ENCODE results near the gene RCSD1. TPM values are rescaled to one million over a fixed set of nuclear protein-coding genes. Genes with fewer than 3 reads are reported as not detected.
A peak's percentile ranks its signal among the peaks of the same experiment; 100 is the strongest.

Gene RCSD1, protein sequence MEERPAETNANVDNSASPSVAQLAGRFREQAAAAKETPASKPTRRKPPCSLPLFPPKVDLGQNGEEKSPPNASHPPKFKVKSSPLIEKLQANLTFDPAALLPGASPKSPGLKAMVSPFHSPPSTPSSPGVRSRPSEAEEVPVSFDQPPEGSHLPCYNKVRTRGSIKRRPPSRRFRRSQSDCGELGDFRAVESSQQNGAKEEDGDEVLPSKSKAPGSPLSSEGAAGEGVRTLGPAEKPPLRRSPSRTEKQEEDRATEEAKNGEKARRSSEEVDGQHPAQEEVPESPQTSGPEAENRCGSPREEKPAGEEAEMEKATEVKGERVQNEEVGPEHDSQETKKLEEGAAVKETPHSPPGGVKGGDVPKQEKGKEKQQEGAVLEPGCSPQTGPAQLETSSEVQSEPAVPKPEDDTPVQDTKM
- 100 to 1,000 TPM; 124 to 129 TPM for total RNA-seq
- 100 to 1,000 TPM; 163 to 173 TPM for polyA plus RNA-seq

DNA sequence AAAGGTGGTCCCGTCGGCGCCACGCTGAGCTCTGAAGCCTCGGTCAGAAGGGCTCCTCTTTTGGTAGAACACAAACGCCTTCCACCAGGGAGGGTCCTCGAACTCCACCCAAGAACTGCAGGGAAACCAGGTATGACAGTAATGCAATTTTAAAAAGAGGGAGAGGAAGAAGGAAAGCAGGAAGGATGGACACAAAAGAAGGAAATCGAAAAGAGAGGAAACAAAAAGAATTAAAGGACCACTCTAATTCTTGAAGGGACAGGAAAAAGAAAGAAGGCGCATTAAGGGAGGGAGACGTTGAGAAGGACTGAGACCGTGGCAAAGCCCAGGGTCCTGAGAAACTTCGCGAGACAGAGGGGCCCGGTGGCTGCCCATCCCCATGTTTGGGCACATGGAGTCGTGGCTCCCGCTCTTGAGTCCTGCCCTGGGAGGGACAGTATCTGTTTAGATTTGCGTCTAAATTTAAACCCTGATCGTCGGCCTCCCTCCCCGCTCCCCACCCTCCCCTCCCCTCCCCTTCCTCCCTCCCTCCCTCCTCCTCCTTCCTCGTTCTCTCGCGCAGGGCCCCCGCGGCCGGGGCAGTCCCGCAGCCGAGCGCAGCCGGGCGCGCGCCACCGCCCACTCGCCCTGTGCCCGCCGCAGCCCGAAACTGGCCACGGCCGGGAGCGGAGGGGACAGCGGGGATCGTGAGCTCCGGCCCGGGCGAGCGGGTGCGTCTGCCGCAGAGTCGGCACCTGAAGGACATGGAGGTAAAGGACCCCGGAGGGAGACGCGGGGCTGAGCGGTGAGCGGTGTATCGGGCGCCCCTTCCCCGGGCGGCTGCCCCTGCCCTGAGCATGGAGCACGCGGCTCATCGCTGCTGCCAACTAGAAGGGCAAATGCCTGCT lies at the start of gene RCSD1:
Gene RCSD1, plus strand, starts transcription at position 552 of the 887 bp plus-strand sequence. Its CDS starts 192 bp downstream, at position 744.
- peak within 1 kb of the TSS; percentile 94 to 100 (median 97) for H3K27ac Mint-ChIP-seq
- peak within 1 kb of the TSS; percentile 90 for H3K27ac ChIP-seq (ENCODE audit: low read depth, low read length)
- ChIA-PET POLR2A (ENCODE audit: partially characterized antibody) (interaction anchor here (0.6 to 13.5 kb wide), 9 partner anchors 7 to 306 kb away, joined by 3 to 255 read pairs (median 33); partner anchors contain the start of gene DCAF6), CTCF (ENCODE audit: partially characterized antibody) (interaction anchor here (0.8 to 15.4 kb wide), 8 partner anchors 7 to 410 kb away, joined by 3 to 406 read pairs (median 16); partner anchors contain the start of gene POU2F1)
- H3K36me3 Mint-ChIP-seq = peaks cover 20 to 46% of the 10 kb centered on the region in 2 donors
- H3K9me3 Mint-ChIP-seq = peaks cover 0 to 10% (median 7%) of the 10 kb centered on the region in 8 donors
- H3K36me3 ChIP-seq (ENCODE audit: insufficient read depth, low read length) = peaks cover 7% of the 10 kb centered on the region
- H3K9me3 ChIP-seq (ENCODE audit: control insufficient read depth in 1 of 2, low read length in 2 of 2) = no peaks in the 10 kb centered on the region
- H3K4me1 ChIP-seq (ENCODE audit: insufficient read depth, low read length) = peaks cover 75% of the 10 kb centered on the region
- H3K4me3 ChIP-seq (ENCODE audit: low read length in 2 of 2) = peak within 1 kb of the TSS; percentile 82 to 94
- H3K4me1 Mint-ChIP-seq = peaks cover 57 to 89% (median 65%) of the 10 kb centered on the region in 4 donors
- DNase-seq = peak; percentile 35 to 65 (median 45)
- no peaks in the 10 kb centered on the region for H3K27me3 ChIP-seq (ENCODE audit: insufficient read depth, low read length)
- peak within 1 kb of the TSS; percentile 93 to 100 (median 96) for H3K4me3 Mint-ChIP-seq
- H3K27me3 Mint-ChIP-seq = no peaks in the 10 kb centered on the region
- intact Hi-C loops (cut with micrococcal nuclease) = loop anchor here (1.0 to 5.0 kb wide), 5 partner anchors 29 to 408 kb away; partner anchors contain the start of genes DCAF6, MPC2 and POU2F1

GRCh38 chr1:167582064-167582463 lies 48.0 kb upstream of the RCSD1 start:
- CTCF ChIA-PET (ENCODE audit: partially characterized antibody) = no interaction called here
- no peaks in the 10 kb centered on the region for H3K4me1 Mint-ChIP-seq
- Histone ChIP-seq H3K27ac (ENCODE audit: low read depth, low read length) (no peak overlapping the region), H3K9me3 (ENCODE audit: control insufficient read depth in 1 of 2, low read length in 2 of 2) (no peaks in the 10 kb centered on the region), H3K4me1 (ENCODE audit: insufficient read depth, low read length) (no peaks in the 10 kb centered on the region), H3K4me3 (ENCODE audit: low read length in 2 of 2) (no peak overlapping the region), H3K27me3 (ENCODE audit: insufficient read depth, low read length) (no peaks in the 10 kb centered on the region), H3K36me3 (ENCODE audit: insufficient read depth, low read length) (no peaks in the 10 kb centered on the region)
- H3K27me3 Mint-ChIP-seq = peaks cover 0 to 6% of the 10 kb centered on the region in 2 donors
- no peak overlapping the region for H3K27ac Mint-ChIP-seq
- POLR2A ChIA-PET (ENCODE audit: partially characterized antibody) = no interaction called here
- no peaks in the 10 kb centered on the region for H3K36me3 Mint-ChIP-seq
- no peaks in the 10 kb centered on the region for H3K9me3 Mint-ChIP-seq
- intact Hi-C loops (cut with micrococcal nuclease) = no loop called here
- DNase-seq = no peak
- H3K4me3 Mint-ChIP-seq = no peak overlapping the region

DNA sequence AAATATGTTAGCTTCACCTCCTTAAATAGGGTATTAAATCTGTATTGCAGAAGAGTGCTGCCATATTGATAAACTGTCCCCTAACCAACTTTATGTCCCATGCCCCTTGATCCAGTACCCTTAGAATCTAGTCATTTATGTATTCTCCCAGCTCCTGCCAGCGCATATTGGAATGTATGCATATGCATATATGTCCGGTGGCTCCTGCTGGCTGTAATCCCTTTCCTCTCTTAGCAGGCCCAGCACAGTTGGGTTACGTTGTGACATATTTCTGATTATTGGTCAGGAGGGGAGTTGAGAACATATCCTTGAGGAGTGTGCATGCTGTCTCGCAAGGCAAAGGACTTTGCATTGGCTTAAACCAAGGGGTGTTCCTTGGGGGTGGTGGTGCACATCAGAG lies 47.3 kb upstream of the RCSD1 start:
- CTCF ChIA-PET (ENCODE audit: partially characterized antibody) = no interaction called here
- Histone ChIP-seq H3K27me3 (ENCODE audit: insufficient read depth, low read length) (no peaks in the 10 kb centered on the region), H3K4me3 (ENCODE audit: low read length in 2 of 2) (no peak overlapping the region), H3K27ac (ENCODE audit: low read depth, low read length) (no peak overlapping the region), H3K9me3 (ENCODE audit: control insufficient read depth in 1 of 2, low read length in 2 of 2) (no peaks in the 10 kb centered on the region), H3K4me1 (ENCODE audit: insufficient read depth, low read length) (no peaks in the 10 kb centered on the region), H3K36me3 (ENCODE audit: insufficient read depth, low read length) (no peaks in the 10 kb centered on the region)
- POLR2A ChIA-PET (ENCODE audit: partially characterized antibody) = no interaction called here
- intact Hi-C loops (cut with micrococcal nuclease) = no loop called here
- H3K27ac Mint-ChIP-seq = no peak overlapping the region
- no peaks in the 10 kb centered on the region for H3K36me3 Mint-ChIP-seq
- DNase-seq = no peak
- H3K4me1 Mint-ChIP-seq = no peaks in the 10 kb centered on the region
- no peaks in the 10 kb centered on the region for H3K9me3 Mint-ChIP-seq
- peaks cover 0 to 5% of the 10 kb centered on the region in 2 donors for H3K27me3 Mint-ChIP-seq
- H3K4me3 Mint-ChIP-seq = no peak overlapping the region

GRCh38 chr1:167584581-167584980 lies 45.5 kb upstream of the RCSD1 start:
- H3K36me3 Mint-ChIP-seq = no peaks in the 10 kb centered on the region
- H3K27ac ChIP-seq (ENCODE audit: low read depth, low read length) = no peak overlapping the region
- POLR2A ChIA-PET (ENCODE audit: partially characterized antibody) = no interaction called here
- no peaks in the 10 kb centered on the region for H3K4me1 ChIP-seq (ENCODE audit: insufficient read depth, low read length)
- H3K27ac Mint-ChIP-seq = no peak overlapping the region
- H3K27me3 ChIP-seq (ENCODE audit: insufficient read depth, low read length) = no peaks in the 10 kb centered on the region
- no peak overlapping the region for H3K4me3 ChIP-seq (ENCODE audit: low read length in 2 of 2)
- intact Hi-C loops (cut with micrococcal nuclease) = no loop called here
- DNase-seq = no peak
- CTCF ChIA-PET (ENCODE audit: partially characterized antibody) = interaction anchor here (1.0 to 1.1 kb wide), 2 partner anchors 35 to 103 kb away, joined by 3 read pairs; no protein-coding TSS in a partner anchor
- H3K9me3 Mint-ChIP-seq = no peaks in the 10 kb centered on the region
- no peaks in the 10 kb centered on the region for H3K36me3 ChIP-seq (ENCODE audit: insufficient read depth, low read length)
- H3K27me3 Mint-ChIP-seq = peaks cover 0 to 2% of the 10 kb centered on the region in 2 donors
- H3K9me3 ChIP-seq (ENCODE audit: control insufficient read depth in 1 of 2, low read length in 2 of 2) = no peaks in the 10 kb centered on the region
- no peak overlapping the region for H3K4me3 Mint-ChIP-seq
- no peaks in the 10 kb centered on the region for H3K4me1 Mint-ChIP-seq

GRCh38 chr1:167587342-167587741 lies 42.7 kb upstream of the RCSD1 start:
- ChIA-PET CTCF (ENCODE audit: partially characterized antibody) (interaction anchor here (1.3 kb wide), 1 partner anchor 13 kb away, joined by 4 read pairs; no protein-coding TSS in a partner anchor), POLR2A (ENCODE audit: partially characterized antibody) (no interaction called here)
- no peaks in the 10 kb centered on the region for H3K4me1 Mint-ChIP-seq
- H3K9me3 ChIP-seq (ENCODE audit: control insufficient read depth in 1 of 2, low read length in 2 of 2) = no peaks in the 10 kb centered on the region
- no peak overlapping the region for H3K4me3 Mint-ChIP-seq
- no peak overlapping the region for H3K27ac ChIP-seq (ENCODE audit: low read depth, low read length)
- no peaks in the 10 kb centered on the region for H3K36me3 Mint-ChIP-seq
- H3K4me1 ChIP-seq (ENCODE audit: insufficient read depth, low read length) = no peaks in the 10 kb centered on the region
- no peak overlapping the region for H3K4me3 ChIP-seq (ENCODE audit: low read length in 2 of 2)
- H3K27me3 ChIP-seq (ENCODE audit: insufficient read depth, low read length) = no peaks in the 10 kb centered on the region
- intact Hi-C loops (cut with micrococcal nuclease) = no loop called here
- DNase-seq = no peak
- H3K27ac Mint-ChIP-seq = no peak overlapping the region
- H3K27me3 Mint-ChIP-seq = peaks cover 0 to 3% of the 10 kb centered on the region in 2 donors
- H3K9me3 Mint-ChIP-seq = peaks cover 0 to under 1% (median 0%) of the 10 kb centered on the region in 8 donors
- H3K36me3 ChIP-seq (ENCODE audit: insufficient read depth, low read length) = no peaks in the 10 kb centered on the region

GRCh38 chr1:167587872-167588271 lies 42.2 kb upstream of the RCSD1 start:
- intact Hi-C loops (cut with micrococcal nuclease) = no loop called here
- Histone ChIP-seq H3K4me1 (ENCODE audit: insufficient read depth, low read length) (no peaks in the 10 kb centered on the region), H3K36me3 (ENCODE audit: insufficient read depth, low read length) (no peaks in the 10 kb centered on the region), H3K27ac (ENCODE audit: low read depth, low read length) (no peak overlapping the region), H3K27me3 (ENCODE audit: insufficient read depth, low read length) (no peaks in the 10 kb centered on the region), H3K4me3 (ENCODE audit: low read length in 2 of 2) (no peak overlapping the region), H3K9me3 (ENCODE audit: control insufficient read depth in 1 of 2, low read length in 2 of 2) (no peaks in the 10 kb centered on the region)
- H3K4me1 Mint-ChIP-seq = no peaks in the 10 kb centered on the region
- H3K27ac Mint-ChIP-seq = no peak overlapping the region
- DNase-seq = no peak
- no peak overlapping the region for H3K4me3 Mint-ChIP-seq
- no peaks in the 10 kb centered on the region for H3K36me3 Mint-ChIP-seq
- H3K9me3 Mint-ChIP-seq = peaks cover 0 to 2% (median 0%) of the 10 kb centered on the region in 8 donors
- ChIA-PET POLR2A (ENCODE audit: partially characterized antibody) (no interaction called here), CTCF (ENCODE audit: partially characterized antibody) (interaction anchor here (1.3 kb wide), 1 partner anchor 12 kb away, joined by 4 read pairs; no protein-coding TSS in a partner anchor)
- peaks cover 0 to 3% of the 10 kb centered on the region in 2 donors for H3K27me3 Mint-ChIP-seq

Data from CD4-positive, alpha-beta memory T cell (primary cell).